Measurements from ENCODE around the gene GSTA3.

GSTA3 gene

GRCh38 chr6:52849137-52849536, 60.4 kb downstream of the GSTA3 start:
- DNase-seq = no peak
